Mucosa of descending colon (tissue), 3 donors: ENCODE measurements around the gene MSMP. TPM values are rescaled to one million over a fixed set of nuclear protein-coding genes. Genes with fewer than 3 reads are reported as not detected.

ENCODE experiments used
- ATAC-seq: fragments of 200-7000 bp; cut with Tn5 transposase; one replicate; pipeline ENCODE4 v1.9.1; 2020; ENCODE audit warnings: mild to moderate bottlenecking, moderate library complexity
- DNase-seq, 3 donors: peaks; one replicate each; pipeline ENCODE4 v3.0.0-alpha.2; 2020
- H3K36me3 ChIP-seq: fragments of 200-600 bp; one replicate; pipeline ENCODE4 v1.8.0; 2021; ENCODE audit warnings: low read depth, mild to moderate bottlenecking
- H3K4me1 ChIP-seq: fragments of 200-600 bp; one replicate; pipeline ENCODE4 v1.8.0; 2021; ENCODE audit warnings: low read depth, mild to moderate bottlenecking
- H3K4me3 ChIP-seq: fragments of 200-600 bp; one replicate; pipeline ENCODE4 v1.8.0; 2021; ENCODE audit warnings: mild to moderate bottlenecking
- H3K9me3 ChIP-seq: fragments of 200-600 bp; one replicate; pipeline ENCODE4 v1.8.0; 2021; ENCODE audit warnings: mild to moderate bottlenecking
- intact Hi-C, 2 donors: fragments of 100-400 bp; cut with DNase I in 1 of 2; cut with micrococcal nuclease in 1 of 2; formaldehyde crosslinking; loops; one replicate each; pipeline versions ENCODE4 v1.11.0 to v1.11.1; 2022; cut with DNase I, micrococcal nuclease
- total RNA-seq, 3 donors: library from RNA; stranded (reverse); fragmentation: NEBNext Ultra II Directional in 2 of 3; extraction: Animal tissue kit (Norgen Biotek cat#: 25700) in 2 of 3; gene quantifications; one replicate each; pipeline versions ENCODE4 v1.2.1 to v1.2.4, GENCODE V29; 2021 to 2023
- TF ChIP-seq, protein P1 (sequence below): fragments of 200-600 bp; IDR thresholded peaks from one replicate; pipeline ENCODE4 v1.8.0; 2022; ENCODE audit warnings: antibody characterized with exemption, mild to moderate bottlenecking
- donor health status: DM: no; HTN: no; CAD: no; lungs with moderate emphysema.
- donor health status: DM: no; HTN: no; CAD: no.
- donor health status: DM: no; HTN: yes; CAD: no.

The MSMP gene
- total RNA-seq, 3 donors from 2014 or later, result 0.48 TPM; not detected in 2

- Histone ChIP-seq H3K9me3 (no peaks in the 10 kb centered on the region), H3K4me1 (peaks cover 19% of the 10 kb centered on the region), H3K4me3 (no peak overlapping the region), H3K36me3 (no peaks in the 10 kb centered on the region)
- peak; percentile 57 for ATAC-seq
- TF ChIP-seq, protein P1, sequence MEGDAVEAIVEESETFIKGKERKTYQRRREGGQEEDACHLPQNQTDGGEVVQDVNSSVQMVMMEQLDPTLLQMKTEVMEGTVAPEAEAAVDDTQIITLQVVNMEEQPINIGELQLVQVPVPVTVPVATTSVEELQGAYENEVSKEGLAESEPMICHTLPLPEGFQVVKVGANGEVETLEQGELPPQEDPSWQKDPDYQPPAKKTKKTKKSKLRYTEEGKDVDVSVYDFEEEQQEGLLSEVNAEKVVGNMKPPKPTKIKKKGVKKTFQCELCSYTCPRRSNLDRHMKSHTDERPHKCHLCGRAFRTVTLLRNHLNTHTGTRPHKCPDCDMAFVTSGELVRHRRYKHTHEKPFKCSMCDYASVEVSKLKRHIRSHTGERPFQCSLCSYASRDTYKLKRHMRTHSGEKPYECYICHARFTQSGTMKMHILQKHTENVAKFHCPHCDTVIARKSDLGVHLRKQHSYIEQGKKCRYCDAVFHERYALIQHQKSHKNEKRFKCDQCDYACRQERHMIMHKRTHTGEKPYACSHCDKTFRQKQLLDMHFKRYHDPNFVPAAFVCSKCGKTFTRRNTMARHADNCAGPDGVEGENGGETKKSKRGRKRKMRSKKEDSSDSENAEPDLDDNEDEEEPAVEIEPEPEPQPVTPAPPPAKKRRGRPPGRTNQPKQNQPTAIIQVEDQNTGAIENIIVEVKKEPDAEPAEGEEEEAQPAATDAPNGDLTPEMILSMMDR, result no peak
- intact Hi-C loops, result no loop called here
- DNase-seq, result no peak
Observed at GRCh38 chr9:35760651-35761050, 6.6 kb upstream of the MSMP start.

DNA sequence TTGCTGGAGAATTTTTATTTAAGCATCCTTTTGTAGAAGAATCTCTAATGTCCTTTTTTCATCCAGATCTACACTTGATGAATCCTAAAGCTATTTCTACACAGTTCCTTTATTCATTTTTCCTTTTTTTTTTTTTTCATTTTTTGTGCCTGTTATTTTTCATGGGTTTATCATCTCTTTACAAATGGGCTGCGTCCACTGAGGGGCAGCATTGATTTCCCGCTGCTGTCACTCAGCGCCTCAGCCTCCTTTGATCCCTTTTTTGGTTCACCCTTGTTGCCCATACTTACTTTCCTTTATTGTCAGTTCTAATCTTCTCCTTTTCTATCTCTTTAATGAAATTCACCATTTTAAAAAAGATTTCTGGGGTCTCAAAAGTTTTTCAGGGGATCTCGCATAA lies 5.7 kb upstream of the MSMP start:
- TF ChIP-seq, protein P1, result no peak
- H3K36me3 ChIP-seq, result no peaks in the 10 kb centered on the region

GRCh38 chr9:35758475-35759050 lies 4.5 kb upstream of the MSMP start:
- DNase-seq, result no peak
- Histone ChIP-seq H3K36me3 (no peaks in the 10 kb centered on the region), H3K4me3 (no peak overlapping the region), H3K4me1 (peaks cover 19% of the 10 kb centered on the region), H3K9me3 (no peaks in the 10 kb centered on the region)
- TF ChIP-seq, protein P1, result no peak
- intact Hi-C loops, result no loop called here
- no peak for ATAC-seq

More for the DNA sequence above, 5.7 kb upstream of the MSMP start:
- H3K4me3 ChIP-seq, result no peak overlapping the region
- DNase-seq (no peak), ATAC-seq (no peak)
- intact Hi-C loops, result no loop called here
- peaks cover 19% of the 10 kb centered on the region for H3K4me1 ChIP-seq
- no peaks in the 10 kb centered on the region for H3K9me3 ChIP-seq

DNA sequence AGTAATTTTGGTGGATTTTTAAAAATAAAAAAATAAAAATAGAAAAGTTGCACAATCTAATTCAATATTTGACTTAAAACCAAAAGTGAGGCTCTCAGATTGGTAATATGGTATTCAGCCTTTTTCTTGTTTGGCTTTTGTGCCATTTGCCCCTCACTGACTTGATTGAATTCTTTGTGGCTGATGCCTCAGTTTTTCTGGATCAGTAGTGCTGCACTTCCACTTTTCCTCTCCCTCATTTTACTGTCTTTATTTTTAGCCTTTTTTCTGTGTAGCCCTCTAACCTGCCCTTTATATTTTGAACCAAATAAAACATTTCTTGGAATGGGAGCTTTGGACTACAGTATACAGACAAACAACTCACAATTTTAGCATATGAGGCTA lies 3.8 kb upstream of the MSMP start:
- Histone ChIP-seq H3K4me3 (no peak overlapping the region), H3K36me3 (no peaks in the 10 kb centered on the region), H3K9me3 (no peaks in the 10 kb centered on the region), H3K4me1 (peaks cover 19% of the 10 kb centered on the region)
- TF ChIP-seq, protein P1, result no peak
- no peak for ATAC-seq
- DNase-seq, result no peak
- intact Hi-C loops, result no loop called here

GRCh38 chr9:35757226-35757891 lies 3.3 kb upstream of the MSMP start:
- intact Hi-C loops, result no loop called here
- peak overlapping the region; percentile 22 for H3K4me3 ChIP-seq
- peak; percentile 75 for ATAC-seq
- H3K36me3 ChIP-seq, result no peaks in the 10 kb centered on the region
- peaks cover 19% of the 10 kb centered on the region for H3K4me1 ChIP-seq
- peak in 1 of 3 donors; percentile 63 for DNase-seq
- TF ChIP-seq, protein P1, result no peak
- no peaks in the 10 kb centered on the region for H3K9me3 ChIP-seq
